ENCODE data around the gene GATB.

GRCh38 chr4:151692443-151692782, 68.4 kb downstream of the GATB start:
- no peak for TF ChIP-seq EZH2 (IDR thresholded peaks at IDR 0.05; ENCODE audit: low read length)
- TF ChIP-seq, protein P1, sequence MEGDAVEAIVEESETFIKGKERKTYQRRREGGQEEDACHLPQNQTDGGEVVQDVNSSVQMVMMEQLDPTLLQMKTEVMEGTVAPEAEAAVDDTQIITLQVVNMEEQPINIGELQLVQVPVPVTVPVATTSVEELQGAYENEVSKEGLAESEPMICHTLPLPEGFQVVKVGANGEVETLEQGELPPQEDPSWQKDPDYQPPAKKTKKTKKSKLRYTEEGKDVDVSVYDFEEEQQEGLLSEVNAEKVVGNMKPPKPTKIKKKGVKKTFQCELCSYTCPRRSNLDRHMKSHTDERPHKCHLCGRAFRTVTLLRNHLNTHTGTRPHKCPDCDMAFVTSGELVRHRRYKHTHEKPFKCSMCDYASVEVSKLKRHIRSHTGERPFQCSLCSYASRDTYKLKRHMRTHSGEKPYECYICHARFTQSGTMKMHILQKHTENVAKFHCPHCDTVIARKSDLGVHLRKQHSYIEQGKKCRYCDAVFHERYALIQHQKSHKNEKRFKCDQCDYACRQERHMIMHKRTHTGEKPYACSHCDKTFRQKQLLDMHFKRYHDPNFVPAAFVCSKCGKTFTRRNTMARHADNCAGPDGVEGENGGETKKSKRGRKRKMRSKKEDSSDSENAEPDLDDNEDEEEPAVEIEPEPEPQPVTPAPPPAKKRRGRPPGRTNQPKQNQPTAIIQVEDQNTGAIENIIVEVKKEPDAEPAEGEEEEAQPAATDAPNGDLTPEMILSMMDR (optimal IDR thresholded peaks at IDR 0.05 in 1 of 3, IDR thresholded peaks at IDR 0.05 in 1 of 3, conservative IDR thresholded peaks at IDR 0.05 in 1 of 3; ENCODE audit: extremely low read depth in 1 of 3, insufficient read depth in 2 of 3, low read length in 3 of 3) = no peak

All from keratinocyte (primary cell).